GM23248 (cell line): Measurements from ENCODE around the gene EML2. TPM values are rescaled to one million over a fixed set of nuclear protein-coding genes. Genes with fewer than 3 reads are reported as not detected.
"Not testable (repeated sequence)": the region's sequence is repeated elsewhere in the genome, so short reads cannot be mapped to it uniquely, and the experiment has no call there.

ENCODE experiments used
- DNase-seq: peaks from one replicate; pipeline ENCODE4 v3.0.0-alpha.2; 2015
- H2AFZ ChIP-seq: fragments of 200-600 bp; sonication (generic); 2 replicates; pipeline ENCODE4 v1.6.1; 2016; ENCODE audit warnings: antibody characterized with exemption
- H3F3A ChIP-seq: fragments of 200-600 bp; sonication (generic); 2 replicates; pipeline ENCODE4 v1.6.1; 2016; ENCODE audit warnings: mild to moderate bottlenecking, antibody characterized with exemption, mixed run types; ENCODE audit not compliant: insufficient read depth
- H3K27ac ChIP-seq: fragments of 200-600 bp; sonication (generic); 2 replicates; pipeline ENCODE4 v1.5.1; 2016; ENCODE audit warnings: mild to moderate bottlenecking
- H3K27me3 ChIP-seq: fragments of 200-600 bp; sonication (generic); replicated peaks from 2 replicates; pipeline ENCODE4 v1.6.1; 2016; ENCODE audit warnings: mild to moderate bottlenecking; ENCODE audit not compliant: insufficient read depth
- H3K36me3 ChIP-seq: fragments of 200-600 bp; sonication (generic); 2 replicates; pipeline ENCODE4 v1.6.1; 2016; ENCODE audit warnings: low read depth, mild to moderate bottlenecking
- H3K4me1 ChIP-seq: fragments of 200-600 bp; sonication (generic); 2 replicates; pipeline ENCODE4 v1.6.1; 2016; ENCODE audit warnings: mild to moderate bottlenecking; ENCODE audit not compliant: insufficient read depth
- H3K4me2 ChIP-seq: fragments of 200-600 bp; sonication (generic); one replicate; pipeline ENCODE4 v1.6.1; 2016; ENCODE audit warnings: mild to moderate bottlenecking; ENCODE audit not compliant: unreplicated experiment
- H3K4me3 ChIP-seq: fragments of 200-600 bp; sonication (generic); 2 replicates; pipeline ENCODE4 v1.5.1; 2016; ENCODE audit warnings: mild to moderate bottlenecking
- H3K79me2 ChIP-seq: fragments of 200-600 bp; sonication (generic); 2 replicates; pipeline ENCODE4 v1.6.1; 2016; ENCODE audit warnings: mild to moderate bottlenecking; ENCODE audit not compliant: insufficient read depth
- H3K9ac ChIP-seq: fragments of 200-600 bp; sonication (generic); 2 replicates; pipeline ENCODE4 v1.6.1; 2016; ENCODE audit warnings: mild to moderate bottlenecking
- H3K9me2 ChIP-seq: fragments of 200-600 bp; sonication (generic); 2 replicates; pipeline ENCODE4 v1.6.1; 2016; ENCODE audit warnings: mixed run types, mild to moderate bottlenecking, moderate library complexity; ENCODE audit not compliant: insufficient read depth
- H3K9me3 ChIP-seq: fragments of 200-600 bp; sonication (generic); one replicate; pipeline ENCODE4 v1.6.1; 2017; ENCODE audit warnings: low read depth
- H4K20me1 ChIP-seq: fragments of 200-600 bp; sonication (generic); 2 replicates; pipeline ENCODE4 v1.6.0; 2016; ENCODE audit not compliant: insufficient read depth
- EZH2 ChIP-seq: fragments of 200-600 bp; sonication (generic); IDR thresholded peaks from 2 replicates; pipeline ENCODE4 v1.6.1; 2018; ENCODE audit warnings: antibody characterized with exemption, mild to moderate bottlenecking; ENCODE audit not compliant: insufficient read depth, poor library complexity, severe bottlenecking
- EZH2phosphoT487 ChIP-seq: fragments of 200-600 bp; sonication (generic); IDR thresholded peaks from 2 replicates; pipeline ENCODE4 v1.6.1; 2018; ENCODE audit warnings: antibody characterized with exemption, moderate library complexity, mild to moderate bottlenecking, low read depth; ENCODE audit not compliant: insufficient read depth
- WGBS, 2 experiments: methylation state at CpG; one replicate each; pipeline ENCODE4 v1.1.6; 2015 to 2017; ENCODE audit warnings: low lambda C conversion rate in 2 of 2, low coverage in 1 of 2; ENCODE audit errors: missing lambda C conversion rate in 2 of 2; 5-methylcytosine and 5-hydroxymethylcytosine counted together
- in situ Hi-C: fragments of 300-500 bp; cut with MboI; formaldehyde crosslinking; loops from 2 replicates; pipeline ENCODE4 v1.15.0; 2020
- polyA plus RNA-seq: library from polyadenylated mRNA; unstranded; fragments of >200 nt; fragmentation: Nextera tagmentation; extraction: Ambion mirVana; gene quantifications from 2 replicates; pipeline ENCODE4 v1.2.1, GENCODE V29; 2016
- total RNA-seq: library from RNA; depleted of rRNA; stranded (reverse); fragments of >200 nt; shearing (Covaris generic); gene quantifications from 2 replicates; pipeline ENCODE4 v1.2.3, GENCODE V29; 2014

EML2 gene
- total and polyA plus RNA-seq, 2 experiments from 2014 or later = 6.6 to 27.5 TPM

GRCh38 chr19:45630463-45630862 is 8.7 kb downstream of the EML2 start:
- peak overlapping the region; percentile 70 for H3K27ac ChIP-seq
- H3K4me1 ChIP-seq = peaks cover 17% of the 10 kb centered on the region
- no peak overlapping the region for H3K4me3 ChIP-seq
- TF ChIP-seq EZH2 = no peak
- no peak for TF ChIP-seq EZH2phosphoT487
- H3K4me2 ChIP-seq = no peak overlapping the region
- WGBS, 2 experiments = 41 to 44% methylated on average over 2 of the region's 2 CpGs
- H3K36me3 ChIP-seq = peaks cover 17% of the 10 kb centered on the region
- H3K27me3 ChIP-seq = no peaks in the 10 kb centered on the region
- H3K79me2 ChIP-seq = no peaks in the 10 kb centered on the region; the same call in 1 of the 2 replicates
- peaks cover 18% of the 10 kb centered on the region for H3F3A ChIP-seq
- H3K9me3 ChIP-seq = no peaks in the 10 kb centered on the region
- H3K9me2 ChIP-seq = no peaks in the 10 kb centered on the region
- DNase-seq = peak; percentile 95
- no peak overlapping the region for H3K9ac ChIP-seq
- in situ Hi-C loops = no loop called here
- no peaks in the 10 kb centered on the region for H4K20me1 ChIP-seq
- H2AFZ ChIP-seq = no peak overlapping the region

- H2AFZ ChIP-seq = no peak overlapping the region
- 96 to 98% methylated on average over 4 of the region's 4 CpGs for WGBS, 2 experiments
- TF ChIP-seq EZH2 = no peak
- no peak for TF ChIP-seq EZH2phosphoT487
Measured at GRCh38 chr19:45629704-45630103, 9.5 kb downstream of the EML2 start.

DNA sequence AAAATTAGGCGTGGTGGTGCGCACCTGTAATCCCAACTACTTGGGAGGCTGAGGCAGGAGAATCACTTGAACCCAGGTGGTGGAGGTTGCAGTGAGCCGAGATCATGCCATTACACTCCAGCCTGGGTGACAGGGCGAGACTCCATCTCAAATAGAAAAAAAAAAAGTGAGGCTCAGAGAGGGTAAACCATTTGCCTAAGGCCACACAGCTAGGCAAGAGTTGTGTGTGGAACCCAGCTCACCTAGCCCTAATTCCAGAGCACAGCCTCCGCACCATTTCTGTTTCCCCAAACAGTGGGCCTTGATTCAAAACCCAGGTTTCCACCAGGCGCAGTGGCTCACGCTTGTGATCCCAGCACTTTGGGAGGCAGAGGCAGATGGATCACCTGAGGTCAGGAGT is 11.0 kb downstream of the EML2 start:
- H3K79me2 ChIP-seq, H3K4me2 ChIP-seq, H3K9me3 ChIP-seq, H2AFZ ChIP-seq, H3K4me3 ChIP-seq, H3K27ac ChIP-seq, in situ Hi-C loops, H4K20me1 ChIP-seq, H3K27me3 ChIP-seq, H3K9ac ChIP-seq, H3K9me2 ChIP-seq, DNase-seq: not testable (repeated sequence)
- H3K36me3 ChIP-seq = peaks cover 17% of the 10 kb centered on the region
- peaks cover 14% of the 10 kb centered on the region for H3F3A ChIP-seq
- whole genome bisulfite sequencing, 2 experiments = 98 to 99% methylated on average over 6 to 7 of the region's 7 CpGs
- peaks cover 17% of the 10 kb centered on the region for H3K4me1 ChIP-seq

More at GRCh38 chr19:45629704-45630103, 9.5 kb downstream of the EML2 start:
- H3K9me2 ChIP-seq = no peaks in the 10 kb centered on the region
- peaks cover 17% of the 10 kb centered on the region for H3K4me1 ChIP-seq
- no peaks in the 10 kb centered on the region for H3K27me3 ChIP-seq
- H3K36me3 ChIP-seq = peaks cover 17% of the 10 kb centered on the region
- H3K4me3 ChIP-seq = no peak overlapping the region
- in situ Hi-C loops = no loop called here
- no peaks in the 10 kb centered on the region for H4K20me1 ChIP-seq
- H3K9ac ChIP-seq = no peak overlapping the region
- no peaks in the 10 kb centered on the region; the same call in 1 of the 2 replicates for H3K79me2 ChIP-seq
- H3K9me3 ChIP-seq = no peaks in the 10 kb centered on the region
- peaks cover 18% of the 10 kb centered on the region for H3F3A ChIP-seq
- peak overlapping the region; percentile 11 for H3K27ac ChIP-seq
- DNase-seq = no peak
- H3K4me2 ChIP-seq = no peak overlapping the region

DNA sequence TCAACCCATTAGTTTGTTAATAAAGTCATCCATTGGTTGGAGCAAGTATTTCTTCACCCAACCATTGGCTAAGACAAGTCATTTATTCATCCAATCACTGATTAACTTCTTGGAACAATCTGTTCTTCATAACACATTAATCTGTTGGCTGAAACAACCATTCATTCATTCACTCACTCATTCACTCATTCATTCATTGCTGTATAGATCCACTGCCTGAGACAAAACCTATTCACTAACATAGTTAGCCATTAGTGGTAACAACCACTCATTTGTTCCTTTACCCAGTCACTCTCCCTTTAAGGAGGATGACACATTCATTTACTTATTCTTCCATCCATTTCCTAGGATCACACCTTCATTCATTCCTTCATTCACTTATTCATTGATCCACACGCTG is 15.2 kb downstream of the EML2 start:
- Histone ChIP-seq H3K27ac (no peak overlapping the region), H3K9ac (no peak overlapping the region), H3F3A (no peaks in the 10 kb centered on the region), H3K27me3 (no peaks in the 10 kb centered on the region), H3K4me1 (no peaks in the 10 kb centered on the region), H2AFZ (no peak overlapping the region), H3K9me2 (no peaks in the 10 kb centered on the region), H3K36me3 (peaks cover 29% of the 10 kb centered on the region), H3K79me2 (no peaks in the 10 kb centered on the region), H3K4me2 (no peak overlapping the region), H4K20me1 (no peaks in the 10 kb centered on the region), H3K9me3 (no peaks in the 10 kb centered on the region), H3K4me3 (no peak overlapping the region)
- no peak for DNase-seq
- TF ChIP-seq EZH2phosphoT487 (no peak), EZH2 (no peak)
- 94 to 100% methylated on average over 1 of the region's 1 CpG for WGBS, 2 experiments
- in situ Hi-C loops = no loop called here

DNA sequence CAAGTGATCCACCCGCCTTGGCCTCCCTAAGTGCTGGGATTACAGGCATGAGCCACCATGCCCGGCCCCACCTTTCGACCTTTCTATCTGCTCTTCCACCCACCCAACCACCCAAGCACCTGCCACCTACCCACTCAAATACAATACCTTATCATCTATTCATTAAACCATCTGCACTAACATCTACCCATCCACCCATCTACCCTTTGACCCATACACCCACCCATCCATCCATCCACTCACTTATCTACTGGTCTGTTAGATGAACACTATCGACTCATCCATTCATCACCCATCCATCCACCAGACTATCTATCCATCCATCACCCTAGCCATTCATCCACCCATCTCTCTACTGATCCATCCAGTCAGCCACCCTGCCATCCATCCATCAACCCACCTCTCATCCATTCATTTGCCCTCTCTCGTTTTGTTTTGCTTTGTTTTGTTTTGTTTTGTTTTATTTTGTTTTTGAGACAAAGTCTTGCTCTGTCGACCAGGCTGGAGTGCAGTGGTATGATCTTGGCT is 17.2 kb downstream of the EML2 start:
- 86 to 88% methylated on average over 3 to 6 of the region's 6 CpGs for WGBS, 2 experiments
- Histone ChIP-seq H3K9me2 (no peaks in the 10 kb centered on the region), H3K27me3 (no peaks in the 10 kb centered on the region), H3K27ac (no peak overlapping the region), H3K4me3 (no peak overlapping the region), H3K4me1 (no peaks in the 10 kb centered on the region), H3K9me3 (no peaks in the 10 kb centered on the region), H3K36me3 (peaks cover 16% of the 10 kb centered on the region; the same call in 1 of the 2 replicates), H3F3A (no peaks in the 10 kb centered on the region), H3K9ac (no peak overlapping the region), H3K79me2 (no peaks in the 10 kb centered on the region), H4K20me1 (no peaks in the 10 kb centered on the region), H3K4me2 (no peak overlapping the region), H2AFZ (no peak overlapping the region)
- in situ Hi-C loops = no loop called here
- TF ChIP-seq EZH2 (no peak), EZH2phosphoT487 (no peak)
- no peak for DNase-seq
